ENCODE measurements around the gene KASH5. TPM values are rescaled to one million over a fixed set of nuclear protein-coding genes. Genes with fewer than 3 reads are reported as not detected.

Gene KASH5
- total RNA-seq, 1 experiment from 2014 or later = not detected

DNA sequence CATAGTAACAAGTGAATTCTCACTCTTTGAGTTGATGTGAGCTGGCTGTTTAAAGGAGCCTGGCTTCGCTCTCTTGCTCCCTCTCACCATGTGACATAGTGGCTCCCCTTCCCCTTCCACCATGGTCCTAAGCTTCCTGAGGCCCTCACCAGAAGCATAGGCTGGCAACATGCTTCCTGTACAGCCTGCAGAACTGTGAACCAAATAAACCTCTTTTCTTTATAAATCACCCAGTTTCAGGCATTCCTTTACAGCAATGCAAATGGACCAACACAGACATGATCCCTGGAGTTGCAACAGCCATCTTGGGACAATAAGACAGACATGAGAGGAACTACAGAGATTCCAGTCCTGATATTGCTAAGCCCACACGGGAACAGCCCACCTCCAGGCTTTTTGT lies 38.5 kb upstream of the KASH5 start:
- Histone ChIP-seq H2BK5ac (ENCODE audit: insufficient read length, low read length) (no peak overlapping the region), H3K27me3 (ENCODE audit: insufficient read depth, low read length) (no peaks in the 10 kb centered on the region), H3K4ac (ENCODE audit: low read depth, low read length) (no peak overlapping the region), H4K20me1 (ENCODE audit: control insufficient read depth, insufficient read depth, insufficient read length) (no peaks in the 10 kb centered on the region), H3K4me2 (ENCODE audit: insufficient read depth, insufficient read length, low read length) (no peak overlapping the region), H3K23me2 (ENCODE audit: insufficient read length, low read depth, low read length, poor library complexity, severe bottlenecking) (no peaks in the 10 kb centered on the region), H3K79me2 (ENCODE audit: insufficient read depth, low read length) (no peaks in the 10 kb centered on the region), H4K91ac (ENCODE audit: insufficient read length, low read depth, low read length) (no peak overlapping the region), H2BK12ac (ENCODE audit: insufficient read length, low read depth, low read length) (no peak overlapping the region), H2BK20ac (ENCODE audit: low read depth, low read length, poor library complexity, severe bottlenecking) (no peak overlapping the region), H2AFZ (ENCODE audit: low read length) (no peak overlapping the region), H3K56ac (ENCODE audit: insufficient read length, low read depth, low read length) (no peak overlapping the region), H3K4me1 (ENCODE audit: insufficient read depth, low read length) (no peaks in the 10 kb centered on the region), H4K5ac (ENCODE audit: insufficient read length, low read depth, low read length) (no peak overlapping the region), H3T11ph (ENCODE audit: low read length) (no peak overlapping the region), H3K9ac (ENCODE audit: extremely low read depth, insufficient read length, low read length) (no peak overlapping the region), H2AK5ac (ENCODE audit: insufficient read length, low read length) (no peak overlapping the region), H2BK120ac (ENCODE audit: low read depth, low read length, poor library complexity, severe bottlenecking) (no peak overlapping the region), H3K79me1 (ENCODE audit: insufficient read depth, low read depth, low read length, poor library complexity, severe bottlenecking) (no peaks in the 10 kb centered on the region), H3K27ac (ENCODE audit: insufficient read length, low read depth, low read length) (no peak overlapping the region), H2BK15ac (ENCODE audit: low read depth, low read length) (no peak overlapping the region), H3K14ac (ENCODE audit: insufficient read depth, low read length) (no peak overlapping the region), H3K9me3 (ENCODE audit: control insufficient read depth, low read depth, low read length) (no peaks in the 10 kb centered on the region), H3K23ac (ENCODE audit: insufficient read length, low read depth, low read length) (no peak overlapping the region), H3K18ac (ENCODE audit: insufficient read length, low read depth, low read length) (no peak overlapping the region), H4K8ac (replicated peaks; ENCODE audit: insufficient read length, low read depth, low read length) (no peak overlapping the region)
- Mint-ChIP-seq H3K9me3 (no peaks in the 10 kb centered on the region), H3K4me1 (peaks cover 3 to 4% of the 10 kb centered on the region in 2 experiments; a peak in 2 of 4 replicates), H3K36me3 (ENCODE audit: insufficient read depth in 1 of 3, low read depth in 3 of 3) (peaks cover 80 to 98% (median 94%) of the 10 kb centered on the region in 3 experiments), H3K27me3 (ENCODE audit: low read depth) (no peaks in the 10 kb centered on the region), H3K4me3 (no peak overlapping the region), H3K27ac (peak overlapping the region; percentile 40 to 77 (median 72); a peak in 3 of 7 replicates)
- no CpG with 5 or more reads among the region's 2 CpGs for WGBS (ENCODE audit: extremely low coverage, insufficient read length, low lambda C conversion rate)
- TF ChIP-seq, protein P1, sequence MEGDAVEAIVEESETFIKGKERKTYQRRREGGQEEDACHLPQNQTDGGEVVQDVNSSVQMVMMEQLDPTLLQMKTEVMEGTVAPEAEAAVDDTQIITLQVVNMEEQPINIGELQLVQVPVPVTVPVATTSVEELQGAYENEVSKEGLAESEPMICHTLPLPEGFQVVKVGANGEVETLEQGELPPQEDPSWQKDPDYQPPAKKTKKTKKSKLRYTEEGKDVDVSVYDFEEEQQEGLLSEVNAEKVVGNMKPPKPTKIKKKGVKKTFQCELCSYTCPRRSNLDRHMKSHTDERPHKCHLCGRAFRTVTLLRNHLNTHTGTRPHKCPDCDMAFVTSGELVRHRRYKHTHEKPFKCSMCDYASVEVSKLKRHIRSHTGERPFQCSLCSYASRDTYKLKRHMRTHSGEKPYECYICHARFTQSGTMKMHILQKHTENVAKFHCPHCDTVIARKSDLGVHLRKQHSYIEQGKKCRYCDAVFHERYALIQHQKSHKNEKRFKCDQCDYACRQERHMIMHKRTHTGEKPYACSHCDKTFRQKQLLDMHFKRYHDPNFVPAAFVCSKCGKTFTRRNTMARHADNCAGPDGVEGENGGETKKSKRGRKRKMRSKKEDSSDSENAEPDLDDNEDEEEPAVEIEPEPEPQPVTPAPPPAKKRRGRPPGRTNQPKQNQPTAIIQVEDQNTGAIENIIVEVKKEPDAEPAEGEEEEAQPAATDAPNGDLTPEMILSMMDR (conservative IDR thresholded peaks at IDR 0.05) = no peak
- DNase-seq = no peak
